Measurements from ENCODE around the gene RTN4R.

Gene RTN4R

DNA sequence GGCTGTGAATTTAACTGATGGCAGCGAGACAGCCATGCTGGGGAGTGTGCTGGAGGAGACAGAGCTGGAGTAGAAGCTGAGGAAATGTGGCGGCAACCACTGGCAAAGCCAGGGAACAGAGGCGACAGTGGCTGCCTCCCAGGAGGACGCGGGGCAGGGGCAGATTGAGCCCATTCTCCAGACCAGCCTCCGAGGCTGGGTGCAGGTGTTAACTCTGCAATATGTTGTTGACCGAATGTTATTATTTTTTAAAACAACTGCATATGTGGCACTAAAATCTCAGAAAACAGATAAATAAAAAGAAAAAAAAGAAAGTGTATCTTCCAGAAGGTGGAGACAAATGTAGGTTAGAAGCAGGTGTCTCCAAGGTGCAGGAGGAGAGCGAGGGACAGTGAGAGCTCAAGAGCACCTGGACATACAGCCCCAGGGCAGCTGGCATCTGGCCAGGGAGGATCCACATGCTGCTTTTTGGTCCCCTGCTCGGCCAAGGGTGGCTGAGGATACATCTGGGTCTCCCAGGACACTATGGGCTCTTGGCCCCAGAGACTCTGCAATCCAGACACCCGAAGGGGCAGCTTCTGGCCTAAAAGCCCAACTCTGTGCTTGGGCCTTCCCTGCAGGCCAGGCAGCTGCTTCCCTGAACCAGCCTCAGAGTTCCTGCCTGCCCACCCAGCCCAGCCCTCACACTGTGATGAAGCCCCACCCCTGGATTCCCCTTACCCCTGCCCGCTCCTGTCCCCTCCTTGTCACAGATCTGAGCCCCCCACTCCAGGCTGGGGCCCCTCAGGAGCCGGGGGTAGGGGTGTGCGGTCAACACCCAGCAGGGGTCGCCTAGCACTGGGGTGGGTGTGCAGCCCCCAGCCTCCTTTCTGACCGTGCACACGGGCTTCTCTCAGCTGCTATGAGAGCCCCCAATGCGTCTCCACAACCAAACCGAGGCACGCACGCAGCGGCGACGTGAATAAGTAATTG is 12.9 kb downstream of the RTN4R start:
- DNase-seq = no peak

GRCh38 chr22:20253161-20253560 is 15.0 kb downstream of the RTN4R start:
- no peak for DNase-seq

GRCh38 chr22:20251981-20252380 is 16.1 kb downstream of the RTN4R start:
- no peak for DNase-seq

DNA sequence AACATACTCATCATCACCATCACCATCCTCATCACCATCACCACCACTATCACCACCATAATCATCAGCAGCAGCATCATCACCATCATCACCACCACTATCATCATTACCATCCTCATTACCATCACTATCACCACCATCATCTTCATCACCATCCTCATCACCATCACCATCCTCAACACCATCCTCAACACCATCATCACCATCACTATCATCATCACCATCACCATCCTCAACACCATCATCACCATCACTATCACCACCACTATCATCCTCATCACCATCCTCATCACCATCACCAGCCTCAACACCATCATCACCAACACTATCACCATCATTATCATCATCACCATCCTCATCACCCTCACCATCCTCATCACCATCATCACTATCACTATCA is 16.6 kb downstream of the RTN4R start:
- DNase-seq = no peak

DNA sequence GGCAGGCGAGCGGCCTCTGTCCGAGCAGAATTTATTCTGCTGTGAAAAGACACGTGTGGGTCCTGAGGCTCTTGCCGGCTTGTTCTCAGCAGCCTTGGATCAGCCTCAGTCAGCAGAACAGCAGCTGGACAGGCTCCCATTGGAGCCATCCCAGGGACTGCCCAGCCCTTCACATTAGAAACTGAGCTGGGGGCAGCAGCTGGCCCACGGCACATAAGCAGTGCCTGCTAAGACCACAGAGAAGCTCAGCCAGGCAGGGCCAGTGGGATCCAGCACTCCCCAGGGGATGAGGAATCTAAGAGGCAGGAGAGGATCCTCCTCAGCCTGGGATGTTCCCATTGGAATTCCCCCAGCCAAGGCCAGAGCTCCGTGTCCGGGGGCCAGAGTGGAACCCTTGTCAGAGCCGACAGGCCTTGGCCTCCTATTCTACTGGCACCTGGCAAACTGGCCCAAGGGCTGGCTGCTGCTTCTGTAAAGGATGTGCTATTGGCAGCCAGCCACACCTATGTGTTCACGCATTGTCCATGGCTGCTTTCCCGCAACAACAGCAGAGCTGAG is 18.2 kb downstream of the RTN4R start:
- no peak for DNase-seq

GRCh38 chr22:20248461-20248978 is 19.6 kb downstream of the RTN4R start:
- no peak for DNase-seq

DNA sequence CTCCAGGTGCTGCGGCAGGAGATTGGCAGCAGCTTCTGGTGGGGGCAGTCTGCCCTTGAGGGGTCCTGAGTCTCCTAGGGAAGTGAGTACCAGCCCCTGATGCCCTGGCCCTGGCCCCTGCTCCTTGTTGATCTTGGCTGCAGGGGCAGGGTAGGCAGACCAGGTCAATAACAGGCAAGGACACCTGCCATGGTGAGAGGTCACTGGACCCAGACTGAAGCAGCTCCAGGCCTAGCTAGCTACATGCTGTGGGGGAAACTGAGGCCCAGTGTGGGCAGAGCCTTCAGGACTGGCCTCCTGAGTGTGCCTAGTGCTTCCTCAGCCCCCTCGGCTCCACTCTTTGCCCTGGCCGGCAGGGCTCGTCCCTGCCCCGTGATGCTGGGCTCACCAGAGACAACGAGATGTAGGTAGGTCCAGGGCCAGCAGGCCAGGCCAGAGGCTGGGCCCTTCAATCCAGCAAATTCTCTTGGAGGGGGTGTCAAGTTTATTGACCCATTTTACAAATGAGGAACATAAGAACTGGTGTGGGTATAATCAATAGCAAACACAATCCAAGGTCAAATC is 20.4 kb downstream of the RTN4R start:
- no peak for DNase-seq

DNA sequence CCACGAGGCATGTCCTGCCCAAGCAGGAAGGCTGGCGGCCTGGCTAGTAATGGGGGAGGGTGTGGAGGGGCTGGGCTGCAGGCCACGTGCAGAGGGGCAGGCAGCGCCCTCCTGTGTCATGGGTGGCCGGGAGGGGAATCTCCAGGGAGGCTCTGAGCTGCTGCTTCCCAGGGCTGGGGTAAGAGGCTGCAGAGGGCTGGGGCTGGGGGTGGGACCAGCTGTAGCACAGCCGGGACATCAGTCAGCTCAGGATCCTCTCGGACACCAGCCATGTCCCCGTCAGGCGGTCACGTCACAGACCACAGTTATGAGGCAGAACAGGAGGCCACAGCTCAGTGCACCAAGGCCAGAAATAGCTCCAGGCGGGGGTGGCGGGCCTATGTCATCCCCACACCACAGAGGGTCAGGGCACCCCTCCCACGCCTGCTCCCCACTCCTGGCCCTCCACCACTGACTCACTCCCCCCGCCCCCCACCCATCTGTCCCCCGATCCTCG is 21.1 kb downstream of the RTN4R start:
- DNase-seq = no peak

DNA sequence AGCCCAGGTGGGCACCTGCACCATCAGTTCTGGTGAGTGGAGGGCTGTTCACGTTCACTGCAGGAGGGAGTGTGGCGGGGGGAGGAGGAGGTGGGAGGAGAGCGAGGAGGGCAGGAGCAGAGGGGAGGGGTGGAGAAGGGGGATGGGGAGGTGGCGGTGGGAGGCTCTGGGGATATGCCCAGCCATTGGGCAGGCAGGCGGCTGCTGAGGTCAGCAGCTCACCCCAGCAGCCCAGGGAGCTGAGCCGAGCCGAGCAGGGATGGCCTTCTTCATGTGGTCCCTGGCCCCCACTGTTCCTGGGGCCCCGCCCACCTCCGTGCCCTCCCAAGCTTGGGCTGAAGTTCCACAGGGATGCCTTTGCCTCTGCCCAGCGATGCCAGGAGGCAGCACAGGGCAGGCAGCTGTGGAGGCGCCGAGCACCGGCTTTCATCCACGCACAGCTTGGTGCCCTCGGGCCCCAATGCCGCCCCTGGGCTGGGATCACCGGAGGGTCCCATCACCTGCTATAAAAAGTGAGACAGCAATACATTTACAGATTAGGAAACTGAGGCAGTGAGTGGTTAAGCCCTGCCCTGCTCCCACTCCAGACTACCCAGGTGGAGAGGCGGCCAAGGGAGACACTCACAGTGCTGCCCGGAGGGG is 21.6 kb downstream of the RTN4R start:
- DNase-seq = no peak

DNA sequence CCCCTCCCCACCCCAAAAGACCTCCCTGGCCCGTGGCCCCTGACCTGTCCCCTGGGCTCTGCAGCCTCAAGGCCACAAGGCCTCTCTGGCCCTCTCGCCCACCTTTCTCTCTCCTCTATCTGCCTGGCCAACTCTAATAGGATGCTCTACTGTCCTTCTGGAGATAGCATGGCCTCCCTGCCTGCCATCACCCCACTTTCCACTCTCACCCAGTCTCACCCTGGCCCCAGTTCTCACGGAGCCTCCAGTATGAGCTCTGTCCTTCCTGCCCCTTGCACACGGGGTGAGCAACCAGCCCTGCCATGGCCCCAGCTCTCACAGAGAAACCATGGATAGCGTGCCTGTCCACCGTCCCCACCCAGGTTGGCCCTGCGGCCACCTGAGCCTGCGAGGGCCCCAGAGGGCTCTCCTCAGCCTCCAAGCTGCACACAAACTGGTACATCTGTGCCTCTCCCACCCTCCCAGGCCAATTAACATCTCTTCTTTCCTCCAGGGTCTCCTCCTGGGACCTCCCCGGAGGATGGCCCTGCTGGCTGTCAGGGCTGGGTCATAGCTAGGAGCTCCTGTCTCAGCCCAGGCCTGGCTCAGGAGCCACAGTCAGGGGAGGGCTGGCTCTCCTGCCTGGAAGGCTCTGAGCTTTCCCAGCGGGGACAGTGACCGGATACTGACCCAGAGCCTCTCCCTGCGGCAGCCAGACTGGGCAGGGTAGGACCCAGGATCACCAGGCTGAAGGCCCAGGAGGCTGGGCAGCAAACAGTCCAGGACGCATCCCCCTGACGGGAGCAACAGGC is 22.3 kb downstream of the RTN4R start:
- no peak for DNase-seq

- DNase-seq = peak; percentile 76
Observed at GRCh38 chr22:20244691-20245576, 23.2 kb downstream of the RTN4R start.

DNA sequence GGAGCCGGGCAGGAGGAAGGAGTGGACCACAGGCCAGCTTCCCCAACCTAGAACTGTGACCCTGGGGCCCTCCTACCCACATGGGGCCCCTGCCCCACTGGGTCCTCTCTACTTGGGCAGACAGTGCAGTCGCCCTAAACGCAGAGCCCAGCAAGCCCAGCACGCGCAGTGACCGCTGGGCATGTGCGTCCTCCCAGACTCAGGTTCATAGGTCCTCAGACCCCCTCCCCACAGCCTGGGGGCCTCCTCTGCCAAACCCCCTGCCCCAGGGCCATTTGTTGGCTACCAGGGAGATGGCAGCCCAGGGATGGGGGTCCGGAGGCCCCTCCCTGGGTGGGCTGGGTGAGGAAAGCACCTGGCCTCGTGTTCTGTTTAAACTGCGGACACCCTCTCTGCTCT is 23.9 kb downstream of the RTN4R start:
- no peak for DNase-seq

DNA sequence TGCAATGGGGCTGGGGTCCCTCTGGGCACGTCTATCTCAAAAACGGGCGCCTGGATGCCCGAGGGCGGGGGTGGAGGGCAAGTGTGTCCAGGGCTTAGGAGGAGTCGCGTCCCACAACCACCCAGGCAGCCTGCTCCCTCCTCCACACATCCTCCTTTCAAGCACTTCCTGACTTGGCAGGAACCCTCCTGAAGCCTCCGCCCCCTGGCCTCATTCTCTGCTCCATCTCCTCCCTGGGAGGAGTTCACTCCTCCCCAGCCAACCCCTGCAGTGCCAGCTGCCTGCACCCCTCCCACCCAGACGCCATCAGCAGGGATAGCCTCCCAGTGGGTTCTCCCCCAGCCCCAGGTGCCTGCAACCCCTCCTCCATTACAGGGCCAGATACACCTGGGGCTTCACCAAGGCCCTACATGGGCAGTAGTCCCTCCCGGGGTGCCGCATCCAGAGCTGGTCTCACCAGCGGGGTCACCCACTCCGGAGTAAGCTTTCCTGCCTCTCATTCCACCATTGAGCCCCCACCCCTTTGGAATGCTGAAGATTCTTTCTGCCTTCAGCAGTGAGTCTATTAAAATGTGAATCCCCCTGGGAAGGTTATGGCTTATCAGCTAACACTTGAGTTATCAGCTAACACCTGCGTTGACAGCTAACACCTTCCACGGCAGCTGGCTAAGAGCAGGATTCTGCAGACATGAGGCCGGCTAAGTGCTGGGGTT is 24.4 kb downstream of the RTN4R start:
- DNase-seq = peak; percentile 83

- no peak for DNase-seq
Observed at GRCh38 chr22:20243176-20243536, 25.0 kb downstream of the RTN4R start.

- DNase-seq = peak; percentile 64
Observed at GRCh38 chr22:20242393-20243175, 25.5 kb downstream of the RTN4R start.

DNA sequence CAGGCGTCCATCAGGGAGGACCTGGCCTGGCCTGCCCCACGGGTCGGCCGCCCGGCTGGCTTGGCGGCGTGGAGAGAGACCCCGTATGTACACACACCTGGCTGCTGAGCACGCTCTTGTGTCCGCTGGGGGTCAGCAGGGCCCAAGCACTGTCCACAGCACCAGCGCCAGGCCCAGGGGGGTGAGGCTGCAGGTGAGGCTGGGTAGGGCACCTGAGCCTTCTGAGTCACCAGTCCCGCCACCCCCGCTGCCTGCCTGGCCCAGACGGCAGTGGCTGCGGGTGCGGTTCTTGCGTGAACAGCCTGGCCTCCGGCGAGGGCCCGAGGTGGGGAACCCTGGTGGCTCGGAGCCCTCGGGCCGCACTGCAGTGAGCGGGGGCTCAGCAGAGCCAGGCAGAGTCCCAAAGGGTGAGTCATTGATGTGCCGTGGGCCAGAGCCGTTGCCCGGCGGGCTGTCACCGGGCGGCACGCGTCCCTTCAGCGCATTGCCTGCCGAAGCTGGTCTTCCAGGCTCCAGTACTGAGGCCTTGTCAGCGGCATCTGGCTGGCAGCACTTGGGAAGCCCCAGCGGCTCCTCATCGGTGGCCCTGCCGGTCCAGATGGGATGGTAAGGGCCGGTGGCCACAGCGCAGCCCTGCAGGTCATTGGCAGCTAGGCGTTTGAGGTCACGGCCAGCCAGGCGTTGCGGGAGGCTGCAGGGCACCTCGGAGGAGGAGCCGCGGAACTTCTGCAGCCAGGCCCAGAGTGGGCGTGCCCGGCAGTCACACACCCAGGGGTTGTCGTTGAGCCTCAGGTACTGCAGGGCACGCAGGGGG is 26.3 kb downstream of the RTN4R start:
- no peak for DNase-seq

DNA sequence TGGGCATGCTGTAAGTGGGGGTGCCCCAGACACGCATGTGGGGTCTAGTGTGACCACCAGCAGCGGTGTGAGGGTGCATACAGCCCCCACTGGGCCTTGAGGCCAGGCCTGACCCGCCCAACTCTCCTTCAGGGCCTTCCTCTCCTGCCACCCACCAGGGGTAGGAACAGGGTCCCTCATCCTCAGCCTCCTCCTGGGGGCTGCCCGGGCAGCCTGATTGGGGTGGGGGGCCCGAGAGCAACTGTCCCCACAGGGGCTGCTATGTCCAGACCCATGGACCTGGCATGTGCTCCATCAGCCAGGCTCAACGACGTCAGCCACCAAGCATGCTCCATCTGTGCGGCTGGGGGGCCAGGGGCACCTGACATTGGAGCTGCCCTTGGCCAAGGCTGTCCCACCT is 27.2 kb downstream of the RTN4R start:
- DNase-seq = no peak

GRCh38 chr22:20240447-20240764 is 27.7 kb downstream of the RTN4R start:
- DNase-seq = no peak

Data from CD4-positive, alpha-beta T cell treated with Interleukin-6 for 4 hours (primary cell).